Inflammatory macrophage treated with lipopolysaccharide for 4 hours (primary cell): Measurements from ENCODE around the gene C1R.

ENCODE experiments used
- DNase-seq: peaks from one replicate; pipeline ENCODE4 v3.0.0-alpha.2; 2020

The C1R gene

DNA sequence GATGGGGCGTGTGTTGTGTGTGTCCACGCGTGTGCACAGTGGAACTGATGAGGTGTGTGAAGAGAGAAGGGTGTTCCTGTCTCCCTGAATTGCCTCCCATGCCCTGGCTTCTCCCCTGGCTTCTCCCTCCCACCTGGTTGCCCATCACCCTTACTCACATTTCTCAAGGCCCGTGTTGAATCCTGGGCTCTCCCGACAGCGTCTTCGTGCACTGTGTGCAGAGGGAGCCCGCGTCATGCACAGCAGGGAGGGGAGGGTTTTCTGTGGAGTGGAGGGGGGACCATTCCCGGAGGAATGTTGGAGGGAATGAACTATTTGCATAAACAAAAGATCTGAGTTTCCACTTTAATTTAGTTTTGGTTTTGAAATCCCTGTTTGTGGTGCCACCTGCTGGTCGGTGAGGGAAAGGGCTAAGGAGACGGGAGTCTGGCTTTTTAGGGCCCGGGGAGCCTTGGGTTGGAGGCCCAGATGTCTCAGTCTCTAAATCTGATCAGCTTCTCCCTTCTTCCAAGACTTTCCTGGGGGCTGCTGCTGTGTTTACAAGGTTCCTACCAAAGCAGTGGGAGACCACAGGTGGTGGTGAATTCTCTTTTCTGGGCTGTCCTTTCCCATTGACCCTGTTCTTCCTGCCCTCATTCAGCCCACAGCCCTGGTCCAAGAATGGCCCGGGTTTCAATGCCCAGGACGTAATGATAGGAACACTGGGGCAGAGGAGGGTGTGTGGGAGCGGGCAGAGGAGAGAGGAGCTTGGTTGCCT lies at the start of gene C1R:
TSS of gene C1R (minus strand) at position 217 of the 757 bp plus-strand sequence. CDS start at position 160, 57 bp downstream.
- DNase-seq, result peak; percentile 49

DNA sequence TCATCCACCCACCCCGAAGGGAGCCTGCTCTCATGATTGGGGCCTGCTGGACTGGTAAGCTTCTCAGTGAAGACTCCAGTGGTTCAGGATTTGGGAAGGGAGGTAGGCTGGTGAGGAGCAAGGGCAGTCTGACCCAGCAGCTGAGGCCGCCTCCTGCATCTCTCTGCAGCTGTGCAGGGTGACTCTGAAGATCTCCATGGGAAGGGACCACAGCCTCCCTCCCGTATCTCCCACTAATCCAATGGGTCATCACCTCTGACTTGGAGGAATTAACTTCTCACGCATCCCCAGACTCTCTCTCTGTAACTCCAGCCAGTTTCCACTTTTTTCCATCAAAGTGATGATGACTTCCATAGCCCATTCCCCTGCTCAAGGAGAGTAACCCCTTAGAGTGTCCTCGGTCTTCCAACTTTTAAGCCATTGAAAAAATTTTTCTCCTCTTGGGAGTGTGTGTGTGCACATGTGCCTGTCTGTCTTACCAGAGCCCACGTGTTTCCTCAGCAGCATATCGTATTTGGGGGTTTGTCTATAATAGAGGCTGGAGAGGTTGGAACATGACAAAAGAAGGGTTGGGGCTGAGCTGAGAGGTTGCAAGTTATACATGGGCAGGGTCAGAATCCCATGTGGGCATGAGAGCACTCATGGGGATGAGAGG lies 49.2 kb upstream of the C1R start:
- no peak for DNase-seq

DNA sequence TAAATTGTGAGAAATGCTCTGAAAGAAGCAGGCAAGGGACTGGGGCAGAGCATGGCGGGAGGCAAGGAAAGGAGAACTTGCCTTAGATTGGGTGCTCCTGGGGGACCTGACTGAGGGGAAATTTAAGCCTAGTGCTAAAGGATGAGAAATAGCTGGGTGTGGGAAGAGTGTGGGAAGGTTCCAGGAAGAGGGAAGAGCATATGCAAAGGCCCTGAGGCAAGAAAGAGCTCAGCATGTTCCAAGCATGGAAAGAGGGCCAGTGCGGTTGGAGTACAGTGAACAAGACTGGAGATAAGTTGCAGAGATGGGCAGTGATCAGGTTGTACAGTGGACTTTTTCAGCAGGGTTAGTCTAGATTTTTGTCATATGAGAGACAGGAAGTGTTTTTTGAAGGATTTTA lies 47.0 kb upstream of the C1R start:
- no peak for DNase-seq

DNA sequence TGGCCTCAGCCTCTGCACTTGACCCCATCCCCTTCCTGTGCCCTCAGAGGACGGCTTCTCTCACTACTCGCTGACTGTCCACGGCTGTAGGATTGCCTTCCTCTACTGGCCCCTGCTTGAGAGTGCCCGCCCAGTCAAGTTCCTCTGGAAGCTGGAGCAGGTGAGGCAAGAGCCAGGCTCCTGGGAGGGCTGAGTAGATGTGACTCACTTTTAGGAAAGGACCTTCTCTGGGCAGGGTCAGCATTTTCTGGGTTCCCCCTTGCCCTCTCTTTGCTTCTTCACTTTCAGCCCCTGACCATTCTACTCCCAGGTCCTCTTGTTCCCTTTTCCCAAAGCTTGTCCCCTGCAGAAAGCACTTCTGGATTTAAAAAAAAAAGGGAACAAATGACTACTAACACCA lies 45.7 kb upstream of the C1R start:
- DNase-seq, result peak; percentile 58

DNA sequence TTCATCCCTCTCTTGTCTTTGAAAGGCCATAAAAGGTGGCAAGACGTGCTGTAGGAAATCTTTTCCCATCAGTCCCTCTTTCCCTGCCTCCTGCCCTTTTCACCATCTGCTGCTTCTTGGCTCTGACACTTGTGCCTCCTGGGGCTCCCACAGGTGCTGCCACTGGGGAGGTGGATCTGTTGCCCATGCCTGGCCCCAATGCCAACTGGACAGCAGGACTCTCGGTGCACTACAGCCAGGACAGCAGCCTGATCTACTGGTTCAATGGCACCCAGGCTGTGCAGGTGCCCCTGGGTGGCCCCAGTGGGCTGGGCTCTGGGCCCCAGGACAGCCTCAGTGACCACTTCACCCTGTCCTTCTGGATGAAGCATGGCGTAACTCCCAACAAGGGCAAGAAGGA lies 44.4 kb upstream of the C1R start:
- no peak for DNase-seq

DNA sequence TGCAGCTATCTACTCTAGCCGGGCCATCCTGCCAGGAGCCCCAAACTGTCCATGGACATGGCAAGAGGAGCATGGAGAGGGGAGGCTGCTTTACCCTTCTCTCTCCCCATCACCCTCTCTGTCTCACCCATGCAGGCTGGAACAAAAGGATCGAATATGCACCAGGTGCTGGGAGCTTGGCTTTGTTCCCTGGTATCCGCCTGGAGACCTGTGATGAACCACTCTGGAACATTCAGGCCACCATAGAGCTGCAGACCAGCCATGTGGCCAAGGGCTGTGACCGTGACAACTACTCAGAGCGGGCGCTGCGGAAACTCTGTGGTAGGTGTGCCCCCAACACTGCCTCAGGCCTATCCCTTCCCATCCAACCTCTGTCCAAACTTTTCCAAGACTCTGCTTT lies 43.8 kb upstream of the C1R start:
- no peak for DNase-seq

DNA sequence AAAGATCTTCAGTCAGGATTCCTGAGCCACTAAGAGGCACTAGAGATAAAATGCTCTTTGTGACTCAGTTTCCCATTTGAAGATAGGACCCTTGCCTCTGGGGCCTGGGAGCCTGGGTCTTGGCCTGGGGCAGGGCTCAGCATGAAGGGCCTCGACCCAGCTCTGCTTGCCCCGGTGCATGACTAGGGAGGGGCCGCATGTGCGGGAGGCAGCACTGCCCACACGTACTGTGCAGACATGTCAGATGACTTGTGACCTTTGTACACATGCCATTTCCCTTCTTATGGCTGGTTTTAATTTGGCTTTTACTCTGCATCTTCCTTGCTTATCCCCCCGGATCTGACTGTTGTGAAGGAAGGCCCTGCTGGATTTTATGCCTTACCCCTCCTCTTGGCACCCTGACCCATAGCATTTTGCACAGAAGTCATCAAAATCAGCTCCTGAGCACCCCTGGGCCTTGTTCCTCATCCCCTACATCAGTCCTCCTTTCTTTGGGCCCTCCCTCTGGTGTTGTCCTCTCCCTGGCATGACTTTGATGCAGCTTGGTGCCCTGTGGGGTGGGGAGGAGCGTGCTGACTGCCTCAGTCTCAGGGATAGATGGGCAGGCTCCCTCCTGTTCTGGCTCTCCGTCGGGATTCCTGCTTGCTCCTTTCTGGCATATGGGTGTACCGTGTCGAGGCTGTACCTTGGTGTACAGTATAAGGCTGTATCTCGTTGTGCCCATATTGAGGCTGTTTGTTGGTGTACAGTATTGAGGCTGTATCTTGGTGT lies 42.3 kb upstream of the C1R start:
- peak; percentile 21 for DNase-seq

DNA sequence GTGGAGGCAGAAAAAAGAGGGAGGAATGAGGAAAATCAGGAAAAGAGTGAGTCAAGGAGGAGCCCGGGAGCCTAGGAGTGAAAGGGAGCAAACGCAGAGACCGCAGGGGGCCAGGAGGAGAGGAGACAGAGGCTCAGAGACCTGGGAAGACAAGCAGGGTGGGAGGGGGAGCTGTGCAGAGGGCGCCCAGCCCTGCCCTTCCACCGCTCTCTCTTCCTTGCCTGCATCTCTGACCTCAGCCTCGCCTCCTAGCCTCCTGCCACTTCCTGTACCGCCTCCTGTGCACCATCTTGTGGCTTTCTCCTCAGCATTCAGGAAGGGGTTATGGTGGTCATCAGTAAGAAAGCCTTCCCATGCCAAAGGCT lies 39.2 kb upstream of the C1R start:
- DNase-seq, result no peak

DNA sequence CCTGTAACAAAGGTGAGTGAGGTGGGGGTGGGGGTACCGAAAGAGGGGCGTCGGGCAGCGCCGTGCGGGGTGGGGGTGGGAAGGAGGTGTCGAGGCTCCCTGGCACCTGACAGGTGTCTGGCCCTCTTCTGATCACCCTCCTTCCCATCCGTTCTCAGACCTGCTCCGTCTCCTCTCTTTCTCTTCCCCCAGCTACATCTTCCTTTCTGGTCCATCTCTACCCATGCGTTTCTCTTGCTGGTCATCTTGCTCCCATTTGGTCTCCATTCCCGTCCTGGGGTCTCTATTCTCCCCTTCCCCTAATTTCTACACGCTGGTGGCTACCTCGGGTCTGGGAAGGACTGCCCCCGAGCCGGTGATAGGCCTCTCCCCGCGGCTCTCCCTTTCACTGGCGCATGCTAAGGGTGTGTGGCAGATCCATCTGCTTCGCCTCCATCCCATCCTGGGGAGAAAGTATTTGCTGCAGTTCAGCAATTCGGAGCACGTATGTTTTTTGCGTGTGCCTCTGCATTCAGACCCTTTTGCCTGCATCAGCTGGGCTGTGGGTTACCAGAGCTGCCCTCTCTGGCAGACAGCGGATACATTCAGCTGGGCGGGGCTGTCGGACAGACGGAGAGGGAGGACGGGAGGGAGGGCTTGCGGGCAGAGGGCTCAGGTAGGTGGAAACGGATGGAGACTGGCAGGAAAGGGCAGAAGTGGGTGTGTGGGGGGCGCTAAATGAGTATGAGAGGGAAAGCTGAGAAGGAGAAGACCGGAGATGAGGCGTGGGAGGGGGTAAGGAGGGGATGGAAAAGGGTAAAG lies 38.7 kb upstream of the C1R start:
- DNase-seq, result no peak

DNA sequence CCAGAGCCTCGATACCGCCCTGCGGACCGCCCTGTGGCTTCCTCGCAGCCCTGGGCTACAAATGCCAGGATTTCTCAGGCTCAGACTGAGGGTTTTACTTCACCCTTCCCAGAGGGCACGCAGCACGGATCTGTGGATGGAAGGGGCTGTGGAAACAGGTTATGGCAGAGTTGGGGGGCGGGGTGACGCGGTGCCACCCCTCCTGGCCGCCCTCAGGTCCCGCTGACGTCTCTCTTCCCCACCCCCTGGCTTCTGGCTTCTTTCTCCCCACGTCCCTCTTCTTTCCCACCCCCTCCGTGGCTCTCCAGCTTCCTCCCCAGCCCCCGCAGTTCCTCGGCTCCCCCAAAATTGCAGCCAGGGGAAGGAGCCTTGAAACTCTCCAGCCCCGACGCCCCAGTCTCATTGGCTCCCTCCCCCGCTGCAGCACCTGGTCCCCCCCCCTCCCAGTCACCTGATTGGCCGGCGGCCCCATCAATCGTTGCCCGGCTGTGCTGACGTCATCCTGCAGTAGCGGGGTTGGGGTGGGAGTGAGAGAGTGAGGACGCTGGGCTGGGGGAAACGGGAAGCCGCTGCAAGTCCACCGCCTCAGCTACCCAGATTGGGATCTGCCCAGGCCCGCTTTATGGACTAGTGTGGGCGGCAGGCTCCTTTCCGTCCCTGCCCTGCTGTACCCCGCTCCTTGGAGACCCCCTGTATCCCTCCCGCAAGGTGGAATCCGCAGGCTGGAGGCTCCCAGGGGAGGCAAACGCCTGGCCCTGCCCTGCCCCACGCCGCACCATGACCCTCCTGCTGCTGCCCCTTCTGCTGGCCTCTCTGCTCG lies 37.8 kb upstream of the C1R start, which contains the start of gene CLSTN3:
TSS of gene CLSTN3 (plus strand) at position 500 of the 820 bp plus-strand sequence. CDS start at position 778, 278 bp downstream.
- DNase-seq, result peak; percentile 25

DNA sequence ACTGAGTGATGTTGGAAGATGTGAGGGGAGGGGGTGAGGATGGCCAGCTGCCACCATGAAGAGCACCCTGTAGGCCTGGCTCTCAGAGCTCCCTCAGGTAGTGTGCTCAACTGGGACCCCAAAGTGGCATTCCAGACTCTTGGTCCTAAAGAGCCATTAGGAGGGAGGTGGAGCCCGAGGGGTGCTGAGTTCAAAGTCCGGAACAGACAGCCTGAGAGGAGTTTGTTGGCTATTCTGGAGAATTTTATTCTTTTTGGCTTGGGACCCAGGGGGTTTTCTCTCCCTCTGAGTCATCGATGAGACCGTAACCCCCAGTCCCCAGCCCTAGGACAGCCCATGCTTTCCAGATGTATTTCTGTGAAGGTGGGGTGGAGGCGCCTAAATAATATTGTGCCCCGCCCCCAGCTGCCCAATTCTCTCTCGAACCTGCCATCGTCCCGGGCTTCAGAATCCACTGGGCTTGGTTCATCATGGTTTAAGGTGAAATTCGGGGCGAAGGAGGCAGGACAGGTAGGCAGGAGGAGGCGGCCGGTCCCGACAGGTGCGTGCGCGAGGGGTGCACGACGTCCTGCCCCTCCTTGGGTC lies 37.1 kb upstream of the C1R start:
- no peak for DNase-seq

DNA sequence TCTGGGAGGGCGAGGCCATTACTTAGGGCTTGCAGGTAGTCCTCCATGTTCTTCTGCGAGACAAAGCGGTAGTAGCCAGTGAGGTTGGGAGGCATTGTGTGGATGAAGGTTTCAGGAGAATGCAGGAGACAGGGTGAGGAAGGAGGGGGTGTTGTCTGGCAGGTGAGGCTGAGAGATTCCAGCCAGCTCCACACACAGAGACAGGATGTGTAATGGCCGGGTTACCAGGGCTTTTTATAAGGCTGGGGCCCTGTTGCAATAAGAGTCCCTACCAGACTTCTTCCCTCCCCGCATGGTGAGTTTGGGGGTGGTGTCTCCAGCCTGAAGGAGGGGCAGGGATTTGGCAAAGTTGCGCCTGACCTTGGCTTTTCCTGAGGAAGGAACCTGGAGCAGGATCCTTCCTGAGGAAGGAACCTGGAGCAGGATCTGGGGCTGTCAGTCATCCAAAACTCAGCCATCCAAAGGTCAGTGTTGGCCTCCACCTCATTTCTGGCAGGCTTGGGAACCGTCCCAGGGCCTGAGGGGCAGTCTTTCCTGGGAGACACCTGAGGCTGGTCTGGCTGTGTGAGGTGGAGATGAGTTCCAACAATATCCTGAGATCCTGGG lies 36.5 kb upstream of the C1R start, which contains the start of gene RBP5:
TSS of gene RBP5 (minus strand) at position 209 of the 606 bp plus-strand sequence. CDS start at position 95, 114 bp downstream.
- DNase-seq, result no peak

DNA sequence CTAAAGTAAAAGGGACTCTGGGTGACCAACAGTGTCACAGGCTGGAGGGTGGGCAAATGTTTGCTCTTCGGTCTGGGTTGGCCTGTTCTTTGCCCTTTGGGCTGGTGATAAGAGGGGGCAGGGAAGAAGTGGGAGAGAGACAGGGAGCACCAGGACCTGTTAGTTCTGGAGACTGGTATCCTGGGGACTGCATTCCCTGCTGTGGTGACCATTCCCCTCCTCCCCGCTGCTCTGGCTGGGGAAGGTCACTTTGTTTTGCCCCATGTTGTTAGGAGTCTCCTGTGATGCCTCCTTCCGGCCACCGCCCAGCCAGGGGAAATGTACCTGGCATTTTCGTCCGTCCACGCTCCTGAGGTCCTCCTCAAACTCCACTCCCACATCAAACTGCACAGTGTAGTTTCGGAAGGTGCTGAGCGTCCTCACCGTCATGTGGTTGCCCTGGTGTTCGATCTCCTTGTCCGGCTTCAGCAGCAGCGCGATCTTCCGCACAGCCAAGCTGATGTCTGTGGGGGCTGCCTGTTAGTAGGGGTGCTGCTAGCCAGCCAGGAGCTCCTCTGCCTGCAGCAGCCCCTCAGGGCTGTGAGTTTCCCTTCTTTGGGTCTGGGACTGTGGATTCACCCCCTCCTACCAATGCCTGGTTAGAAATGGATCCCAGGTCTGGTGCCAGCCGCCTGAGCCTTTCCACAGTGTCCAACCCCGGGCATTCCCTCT lies 35.8 kb upstream of the C1R start:
- no peak for DNase-seq

DNA sequence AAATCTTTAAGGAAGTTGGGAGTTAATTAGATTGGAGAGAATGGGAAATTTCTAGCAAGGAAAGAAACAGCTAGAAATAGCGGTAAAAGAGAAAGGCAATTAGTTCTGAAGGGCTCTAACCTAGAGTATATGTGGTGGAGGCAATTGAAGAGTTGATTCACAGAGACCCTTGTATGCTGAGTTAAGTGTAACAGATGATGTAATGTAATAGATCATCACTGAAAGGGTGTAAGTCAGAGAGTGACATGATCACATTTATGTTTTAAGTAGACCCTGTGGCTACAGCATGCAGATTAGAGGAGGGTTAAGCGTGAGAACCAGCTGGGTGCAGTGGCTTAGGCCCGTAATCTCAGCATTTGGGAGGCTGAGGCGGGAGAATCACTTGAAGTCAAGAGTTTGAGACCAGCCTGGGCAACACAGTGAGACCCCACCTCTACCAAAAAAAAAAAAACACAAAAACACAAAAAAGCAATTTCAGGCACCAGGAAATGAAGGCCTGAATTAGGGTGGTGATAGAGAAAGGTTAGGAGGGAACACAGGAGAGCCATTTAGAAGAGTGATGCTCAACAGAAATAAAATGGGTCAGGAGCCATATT lies 33.5 kb upstream of the C1R start:
- no peak for DNase-seq

DNA sequence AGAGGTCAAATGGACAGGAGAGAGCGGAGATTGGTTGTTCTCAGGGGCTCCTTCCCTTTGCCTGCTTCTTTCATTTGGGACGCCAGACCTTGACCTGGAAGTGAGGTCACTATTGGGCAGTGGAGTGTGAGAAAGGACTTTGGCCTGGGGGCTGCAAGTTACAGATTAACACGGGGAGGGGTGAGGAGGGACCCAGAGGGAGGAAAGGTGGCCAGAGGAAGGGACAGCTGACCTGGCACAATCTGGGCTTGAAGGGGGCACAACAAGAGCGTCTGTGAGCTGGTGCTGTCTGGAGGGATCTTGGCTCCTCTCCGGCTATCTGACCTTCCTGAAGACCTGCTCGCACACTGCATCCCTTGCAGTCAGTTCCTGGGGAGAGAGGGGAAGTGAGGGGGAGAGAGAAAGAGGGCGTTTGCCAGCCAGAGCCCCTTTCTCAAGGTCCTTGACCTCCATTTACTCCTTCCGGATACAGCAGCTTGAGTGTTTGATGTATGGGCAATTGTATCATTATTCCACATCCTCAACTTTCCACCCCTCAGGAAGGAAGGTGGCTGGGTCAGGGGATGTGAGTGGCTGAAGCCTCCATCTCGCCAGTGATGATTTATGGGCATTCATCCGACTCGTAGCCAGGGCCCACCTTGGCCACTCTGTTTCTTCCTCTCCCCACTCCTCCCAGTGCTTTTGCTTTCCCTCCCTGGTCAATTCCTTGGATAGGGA lies 31.7 kb upstream of the C1R start:
- DNase-seq, result no peak

DNA sequence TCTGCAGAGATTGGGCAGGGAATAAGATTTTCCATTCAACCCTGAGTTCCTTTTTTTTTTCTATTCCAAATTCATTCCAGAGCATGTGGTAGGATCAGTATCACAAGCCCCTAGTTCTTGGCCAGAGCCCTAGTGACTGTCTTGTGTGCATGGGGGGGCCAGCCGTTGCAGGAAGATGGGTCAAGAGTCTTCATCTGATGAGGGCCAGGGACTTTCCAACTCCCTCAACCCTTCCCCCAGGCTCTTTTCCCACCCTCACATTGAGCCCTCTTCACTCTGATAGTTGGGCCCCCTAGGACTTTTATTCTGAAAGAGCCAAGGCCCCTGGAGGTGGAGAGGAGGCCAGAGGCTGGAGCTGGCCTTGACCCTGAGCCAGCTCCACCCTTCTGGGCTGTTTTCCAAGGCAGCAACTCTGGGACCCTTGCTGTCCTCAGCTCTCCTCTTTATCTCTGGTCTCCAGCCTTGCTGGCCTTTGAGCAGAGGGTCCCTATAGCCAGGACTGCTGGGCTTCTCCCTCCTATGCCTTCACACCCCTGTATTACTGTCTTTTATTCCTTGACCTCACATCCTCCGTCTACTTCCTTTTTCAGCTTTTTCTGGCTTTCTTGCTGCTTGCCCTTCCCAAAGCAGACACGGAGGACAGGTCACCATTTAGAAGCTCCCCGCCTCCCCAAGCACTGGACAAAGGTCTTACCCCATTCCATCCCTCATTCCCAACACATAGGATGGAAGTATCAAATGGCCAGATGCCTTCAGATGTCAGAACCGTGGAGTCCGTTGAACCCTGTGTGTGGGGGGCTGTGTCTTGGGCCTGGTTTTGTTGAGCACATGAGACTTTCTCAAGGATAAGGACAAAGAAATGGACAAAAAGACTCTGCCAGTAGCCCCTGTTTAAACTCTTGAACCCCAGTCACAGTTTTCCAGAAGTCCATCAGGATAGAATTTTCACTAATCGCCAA lies 30.8 kb upstream of the C1R start:
- DNase-seq, result no peak

DNA sequence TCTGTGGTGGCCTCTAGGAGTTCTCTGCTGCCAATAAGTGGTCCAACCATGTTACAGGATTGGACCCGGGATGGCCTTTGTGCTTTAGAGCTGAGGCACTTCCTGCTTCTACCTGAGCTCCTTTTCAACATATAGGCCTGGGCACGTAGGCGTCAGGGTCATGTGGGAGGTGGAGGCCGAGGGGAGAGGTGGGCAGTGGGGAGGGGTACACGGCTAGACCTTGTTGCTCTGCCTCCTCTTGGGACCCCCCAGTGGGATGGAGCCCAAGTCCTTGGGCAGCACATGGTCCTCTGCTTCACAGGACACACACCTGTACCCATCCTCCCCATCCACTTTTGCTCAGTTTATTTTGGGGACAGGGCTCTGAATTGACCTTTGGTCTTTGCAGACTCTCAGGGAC lies 29.1 kb upstream of the C1R start:
- DNase-seq, result no peak

DNA sequence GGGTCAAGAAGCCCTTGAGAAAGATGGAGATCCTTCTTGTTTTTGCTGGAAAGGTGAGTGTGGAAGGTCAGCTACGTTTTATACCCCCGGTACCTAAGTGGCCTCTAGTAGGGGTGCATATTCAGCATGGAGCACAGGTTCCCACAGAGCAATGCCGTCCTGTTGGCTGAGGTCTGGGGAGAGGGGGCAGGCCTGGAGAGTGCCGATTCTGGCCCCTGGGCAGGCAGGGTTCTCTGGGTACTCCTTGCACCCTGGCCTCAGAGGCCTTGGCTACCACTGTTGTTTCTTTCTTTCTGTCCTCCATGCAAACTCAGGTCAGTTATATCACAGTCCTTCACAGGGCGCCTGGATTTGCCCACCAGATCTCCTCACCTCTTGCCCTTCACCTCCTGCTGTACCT lies 27.9 kb upstream of the C1R start:
- no peak for DNase-seq
